Tongue (tissue), 2 donors: ENCODE data around the gene SMARCA4. TPM values are rescaled to one million over a fixed set of nuclear protein-coding genes. Genes with fewer than 3 reads are reported as not detected.

Experiments
- DNase-seq: peaks from one replicate; pipeline ENCODE4 v3.0.0-alpha.2; 2015
- total RNA-seq: library from RNA; depleted of rRNA; stranded (reverse); fragments of >200 nt; gene quantifications from one replicate; pipeline ENCODE4 v1.2.3, GENCODE V29; 2014

The SMARCA4 gene
- total RNA-seq, 1 donor from 2014 or later: 87.7 TPM

GRCh38 chr19:11012507-11012906 lies 51.7 kb downstream of the SMARCA4 start:
- no peak for DNase-seq

- no peak for DNase-seq
These were observed 52.9 kb downstream of the SMARCA4 start for GRCh38 chr19:11013771-11014170.

GRCh38 chr19:11014403-11014911 lies 53.6 kb downstream of the SMARCA4 start:
- no peak for DNase-seq

- DNase-seq: no peak
These were observed 55.8 kb downstream of the SMARCA4 start for GRCh38 chr19:11016631-11017030.

GRCh38 chr19:11017275-11018035 lies 56.6 kb downstream of the SMARCA4 start:
- no peak for DNase-seq

GRCh38 chr19:11018179-11018578 lies 57.3 kb downstream of the SMARCA4 start:
- DNase-seq: no peak

GRCh38 chr19:11018763-11019162 lies 57.9 kb downstream of the SMARCA4 start:
- DNase-seq: no peak

GRCh38 chr19:11019262-11019661 lies 58.4 kb downstream of the SMARCA4 start:
- no peak for DNase-seq

GRCh38 chr19:11019824-11020223 lies 59.0 kb downstream of the SMARCA4 start:
- DNase-seq: no peak

GRCh38 chr19:11020423-11020822 lies 59.6 kb downstream of the SMARCA4 start:
- no peak for DNase-seq

- no peak for DNase-seq
These were observed 60.3 kb downstream of the SMARCA4 start for GRCh38 chr19:11020982-11021759.

- no peak for DNase-seq
These were observed 60.9 kb downstream of the SMARCA4 start for GRCh38 chr19:11021760-11022144.

- no peak for DNase-seq
These were observed 62.2 kb downstream of the SMARCA4 start for GRCh38 chr19:11023016-11023415.

- no peak for DNase-seq
These were observed 62.9 kb downstream of the SMARCA4 start for GRCh38 chr19:11023710-11024109.

- DNase-seq: no peak
These were observed 63.4 kb downstream of the SMARCA4 start for GRCh38 chr19:11024259-11024658.

- no peak for DNase-seq
These were observed 64.2 kb downstream of the SMARCA4 start for GRCh38 chr19:11025006-11025405.

GRCh38 chr19:11025445-11025844 lies 64.6 kb downstream of the SMARCA4 start:
- DNase-seq: no peak

- DNase-seq: no peak
These were observed 65.2 kb downstream of the SMARCA4 start for GRCh38 chr19:11025997-11026396.

- DNase-seq: no peak
These were observed 66.6 kb downstream of the SMARCA4 start for GRCh38 chr19:11027381-11027780.

- DNase-seq: no peak
These were observed 67.3 kb downstream of the SMARCA4 start for GRCh38 chr19:11028146-11028545.

GRCh38 chr19:11031421-11032070 lies 70.7 kb downstream of the SMARCA4 start:
- no peak for DNase-seq

GRCh38 chr19:11033251-11033650 lies 72.4 kb downstream of the SMARCA4 start:
- DNase-seq: no peak

GRCh38 chr19:11033763-11034162 lies 72.9 kb downstream of the SMARCA4 start:
- DNase-seq: no peak
